MM.1S (cell line): ENCODE data around the gene PMAIP1.

Experiments used
- DNase-seq: peaks from one replicate; pipeline ENCODE4 v3.0.0-alpha.2; 2015
- H2AFZ ChIP-seq: fragments of 300-600 bp; sonication (generic); 2 replicates; pipeline ENCODE4 v1.6.0; 2016; ENCODE audit warnings: antibody characterized with exemption, low read length
- H3F3A ChIP-seq: fragments of 300-600 bp; sonication (generic); 2 replicates; pipeline ENCODE4 v1.6.1; 2016; ENCODE audit warnings: mild to moderate bottlenecking, antibody characterized with exemption, low read length, moderate library complexity, mixed read lengths; ENCODE audit not compliant: insufficient read depth
- H3K27ac ChIP-seq: fragments of 300-600 bp; sonication (generic); 2 replicates; pipeline ENCODE4 v1.5.1; 2016; ENCODE audit warnings: mild to moderate bottlenecking, low read length
- H3K27me3 ChIP-seq: fragments of 300-600 bp; sonication (generic); replicated peaks from 2 replicates; pipeline ENCODE4 v1.6.0; 2016; ENCODE audit warnings: low read length; ENCODE audit not compliant: insufficient read depth
- H3K36me3 ChIP-seq: fragments of 300-600 bp; sonication (generic); replicated peaks from 2 replicates; pipeline ENCODE4 v1.6.1; 2016; ENCODE audit warnings: mild to moderate bottlenecking, low read length, mixed read lengths; ENCODE audit not compliant: insufficient read depth
- H3K4me1 ChIP-seq: fragments of 300-600 bp; sonication (generic); 2 replicates; pipeline ENCODE4 v1.6.1; 2016; ENCODE audit warnings: low read length, mixed read lengths
- H3K4me2 ChIP-seq: fragments of 300-600 bp; sonication (generic); 2 replicates; pipeline ENCODE4 v1.6.0; 2016; ENCODE audit warnings: low read depth, low read length
- H3K4me3 ChIP-seq: fragments of 300-600 bp; sonication (generic); 2 replicates; pipeline ENCODE4 v1.5.1; 2016; ENCODE audit warnings: low read length, mixed read lengths
- H3K79me2 ChIP-seq: fragments of 300-600 bp; sonication (generic); 2 replicates; pipeline ENCODE4 v1.6.1; 2016; ENCODE audit warnings: mixed run types, low read length, mixed read lengths
- H3K9ac ChIP-seq: fragments of 300-600 bp; sonication (generic); 2 replicates; pipeline ENCODE4 v1.6.1; 2016; ENCODE audit warnings: low read length, mixed read lengths
- H3K9me2 ChIP-seq: fragments of 300-600 bp; sonication (generic); replicated peaks from 2 replicates; pipeline ENCODE4 v1.6.1; 2016; ENCODE audit warnings: mild to moderate bottlenecking, low read length, mixed read lengths; ENCODE audit not compliant: insufficient read depth
- H3K9me3 ChIP-seq: fragments of 300-600 bp; sonication (generic); replicated peaks from 2 replicates; pipeline ENCODE4 v1.6.1; 2016; ENCODE audit warnings: mild to moderate bottlenecking, low read length, mixed read lengths; ENCODE audit not compliant: insufficient read depth
- H4K20me1 ChIP-seq: fragments of 300-600 bp; sonication (generic); 2 replicates; pipeline ENCODE4 v1.6.1; 2016; ENCODE audit warnings: mild to moderate bottlenecking, low read length, moderate library complexity, mixed read lengths; ENCODE audit not compliant: insufficient read depth
- EZH2 ChIP-seq: fragments of 300-600 bp; sonication (generic); optimal IDR thresholded peaks from 2 replicates; pipeline ENCODE3; 2017; ENCODE audit warnings: low read depth, mild to moderate bottlenecking, antibody characterized with exemption, low read length, mixed read lengths
- EZH2phosphoT487 ChIP-seq: fragments of 300-600 bp; sonication (generic); IDR thresholded peaks from 2 replicates; pipeline ENCODE4 v1.6.1; 2018; ENCODE audit warnings: antibody characterized with exemption, low read length
- TF ChIP-seq, protein P1 (sequence below): fragments of 300-600 bp; sonication (generic); IDR thresholded peaks from 2 replicates; pipeline ENCODE4 v1.5.1; 2016; ENCODE audit warnings: antibody characterized with exemption, low read length, mixed read lengths

The PMAIP1 gene

GRCh38 chr18:59865241-59865986 lies 34.4 kb upstream of the PMAIP1 start:
- no peaks in the 10 kb centered on the region for H3F3A ChIP-seq
- H2AFZ ChIP-seq, result no peak overlapping the region
- no peak overlapping the region for H3K27ac ChIP-seq

DNA sequence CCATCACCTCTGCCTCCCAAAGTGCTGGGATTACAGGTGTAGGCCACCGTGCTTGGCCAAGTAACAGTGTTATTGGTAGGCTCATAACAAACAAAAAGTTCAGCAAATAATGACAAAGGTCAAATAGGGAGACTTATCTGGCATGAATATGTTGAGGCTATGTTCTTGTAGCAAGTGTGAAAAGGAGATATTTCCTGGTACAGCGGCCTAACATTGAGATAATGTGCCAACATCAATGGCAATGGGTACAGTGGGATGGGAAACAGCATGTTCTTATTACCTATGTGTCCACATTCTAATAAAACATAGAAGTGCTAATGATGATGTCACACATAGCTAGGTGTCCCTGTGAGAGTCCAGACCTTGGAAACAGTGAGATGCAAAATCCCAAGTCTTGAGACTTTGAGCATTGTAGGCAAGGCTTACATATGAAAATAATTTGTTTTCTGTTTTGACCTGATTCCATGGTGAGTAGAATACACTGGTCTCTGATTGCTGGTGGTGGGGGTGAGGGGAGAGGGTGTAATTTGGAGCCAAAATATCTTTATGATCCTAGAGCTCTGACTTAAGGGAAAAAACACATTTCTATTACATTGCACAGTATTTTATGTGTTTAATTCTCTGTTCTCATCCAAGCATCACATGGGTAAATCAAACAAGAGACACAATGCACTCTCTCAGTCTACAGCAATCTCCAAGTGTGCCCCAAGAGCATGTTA lies 33.1 kb upstream of the PMAIP1 start:
- H3K9me2 ChIP-seq, result no peaks in the 10 kb centered on the region
- H3K27me3 ChIP-seq, result no peaks in the 10 kb centered on the region
- no peaks in the 10 kb centered on the region for H4K20me1 ChIP-seq
- no peak overlapping the region for H3K4me3 ChIP-seq
- H3K4me1 ChIP-seq, result no peaks in the 10 kb centered on the region
- H3K27ac ChIP-seq, result no peak overlapping the region
- TF ChIP-seq EZH2phosphoT487, result no peak
- TF ChIP-seq, protein P1, sequence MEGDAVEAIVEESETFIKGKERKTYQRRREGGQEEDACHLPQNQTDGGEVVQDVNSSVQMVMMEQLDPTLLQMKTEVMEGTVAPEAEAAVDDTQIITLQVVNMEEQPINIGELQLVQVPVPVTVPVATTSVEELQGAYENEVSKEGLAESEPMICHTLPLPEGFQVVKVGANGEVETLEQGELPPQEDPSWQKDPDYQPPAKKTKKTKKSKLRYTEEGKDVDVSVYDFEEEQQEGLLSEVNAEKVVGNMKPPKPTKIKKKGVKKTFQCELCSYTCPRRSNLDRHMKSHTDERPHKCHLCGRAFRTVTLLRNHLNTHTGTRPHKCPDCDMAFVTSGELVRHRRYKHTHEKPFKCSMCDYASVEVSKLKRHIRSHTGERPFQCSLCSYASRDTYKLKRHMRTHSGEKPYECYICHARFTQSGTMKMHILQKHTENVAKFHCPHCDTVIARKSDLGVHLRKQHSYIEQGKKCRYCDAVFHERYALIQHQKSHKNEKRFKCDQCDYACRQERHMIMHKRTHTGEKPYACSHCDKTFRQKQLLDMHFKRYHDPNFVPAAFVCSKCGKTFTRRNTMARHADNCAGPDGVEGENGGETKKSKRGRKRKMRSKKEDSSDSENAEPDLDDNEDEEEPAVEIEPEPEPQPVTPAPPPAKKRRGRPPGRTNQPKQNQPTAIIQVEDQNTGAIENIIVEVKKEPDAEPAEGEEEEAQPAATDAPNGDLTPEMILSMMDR, result no peak
- TF ChIP-seq EZH2, result no peak
- no peaks in the 10 kb centered on the region for H3K36me3 ChIP-seq
- DNase-seq, result no peak
- no peaks in the 10 kb centered on the region for H3F3A ChIP-seq
- H3K4me2 ChIP-seq, result no peak overlapping the region
- H3K9ac ChIP-seq, result no peak overlapping the region
- H3K9me3 ChIP-seq, result no peaks in the 10 kb centered on the region
- H2AFZ ChIP-seq, result no peak overlapping the region
- H3K79me2 ChIP-seq, result no peaks in the 10 kb centered on the region

More at GRCh38 chr18:59865241-59865986, 34.4 kb upstream of the PMAIP1 start:
- Histone ChIP-seq H3K9me2 (no peaks in the 10 kb centered on the region), H3K9ac (no peak overlapping the region), H3K79me2 (no peaks in the 10 kb centered on the region), H3K4me2 (no peak overlapping the region), H3K36me3 (no peaks in the 10 kb centered on the region), H3K27me3 (no peaks in the 10 kb centered on the region), H3K4me1 (no peaks in the 10 kb centered on the region), H3K4me3 (no peak overlapping the region), H3K9me3 (no peaks in the 10 kb centered on the region), H4K20me1 (no peaks in the 10 kb centered on the region)
- TF ChIP-seq, protein P1, result no peak
- no peak for TF ChIP-seq EZH2
- no peak for TF ChIP-seq EZH2phosphoT487
- DNase-seq, result no peak

GRCh38 chr18:59867337-59868104 lies 32.3 kb upstream of the PMAIP1 start:
- Histone ChIP-seq H3K9ac (no peak overlapping the region), H3K27me3 (no peaks in the 10 kb centered on the region), H3K4me1 (no peaks in the 10 kb centered on the region), H3K9me2 (no peaks in the 10 kb centered on the region), H3K27ac (no peak overlapping the region), H3K4me3 (no peak overlapping the region), H3K79me2 (no peaks in the 10 kb centered on the region), H4K20me1 (no peaks in the 10 kb centered on the region), H2AFZ (no peak overlapping the region), H3F3A (no peaks in the 10 kb centered on the region), H3K4me2 (no peak overlapping the region), H3K9me3 (no peaks in the 10 kb centered on the region), H3K36me3 (no peaks in the 10 kb centered on the region)
- no peak for DNase-seq
- no peak for TF ChIP-seq EZH2phosphoT487
- TF ChIP-seq EZH2, result no peak
- TF ChIP-seq, protein P1, result no peak
